H1 (cell line): ENCODE data around the gene CYLD. TPM values are rescaled to one million over a fixed set of nuclear protein-coding genes. Genes with fewer than 3 reads are reported as not detected.

ENCODE experiments used
- CREB1 ChIP-seq: IDR thresholded peaks from 2 replicates; pipeline ENCODE4 v1.6.1; 2012; ENCODE audit warnings: inconsistent platforms
- CTCF ChIP-seq, 3 experiments: IDR thresholded peaks; 1 replicate in 2 of 3; 2 replicates in 1 of 3; pipeline versions ENCODE4 v1.5.1 to v1.6.1; 2011; ENCODE audit warnings: low read length in 3 of 3, mild to moderate bottlenecking in 3 of 3, inconsistent platforms in 2 of 3, low read depth in 1 of 3, moderate library complexity in 1 of 3; ENCODE audit not compliant: insufficient read depth in 1 of 3; ENCODE audit errors: control extremely low read depth in 1 of 3
- MAX ChIP-seq: IDR thresholded peaks from 2 replicates; pipeline ENCODE4 v1.6.1; 2012; ENCODE audit warnings: inconsistent platforms
- POLR2AphosphoS5 ChIP-seq: IDR thresholded peaks from 2 replicates; pipeline ENCODE4 v1.6.1; 2011; ENCODE audit warnings: low read depth, low read length
- SIN3A ChIP-seq, 2 experiments: IDR thresholded peaks in 1 of 2; conservative IDR thresholded peaks in 1 of 2; 2 replicates each; pipeline ENCODE4 v1.6.1; 2011 to 2012; ENCODE audit warnings: low read length in 2 of 2, improper control_type of control experiment in 1 of 2, low read depth in 1 of 2, mild to moderate bottlenecking in 1 of 2
- SRF ChIP-seq: IDR thresholded peaks from 2 replicates; pipeline ENCODE4 v1.6.1; 2011; ENCODE audit warnings: mild to moderate bottlenecking, low read depth, low read length, moderate library complexity
- TAF1 ChIP-seq: IDR thresholded peaks from 2 replicates; pipeline ENCODE4 v1.6.1; 2011; ENCODE audit warnings: mild to moderate bottlenecking, low read depth, low read length
- polyA plus RNA-seq, 7 experiments: library from polyadenylated mRNA; depleted of rRNA in 3 of 7; stranded (reverse) in 5 of 7; unstranded in 2 of 7; fragments of >200 nt in 5 of 7; fragments of 200-250 nt in 2 of 7; gene quantifications; 1 replicate in 5 of 7; 2 replicates in 1 of 7; 4 replicates in 1 of 7; pipeline versions ENCODE4 v1.2.1 to v1.2.3, GENCODE V29; 2011 to 2013; ENCODE audit warnings: missing spikeins in 2 of 7, mixed read lengths in 2 of 7
- total RNA-seq: library from RNA; stranded (reverse); fragmentation: NEBNext Ultra II Directional; extraction: Animal tissue kit (Norgen Biotek cat#: 25700); gene quantifications from 2 replicates; pipeline ENCODE4 v1.2.1, GENCODE V29; 2021

Gene CYLD
- total and polyA plus RNA-seq, 2 of the 8 experiments (the other 6 are each of a cell fraction or from before 2014, with no cell fraction given) = 3.7 to 18.8 TPM

GRCh38 chr16:50835358-50836060 lies 93.6 kb downstream of the CYLD start (continued):
- TF ChIP-seq CTCF (IDR thresholded peaks at IDR 0.05; ENCODE audit: control extremely low read depth in 1 of 3, insufficient read depth in 1 of 3, low read depth in 1 of 3, low read length in 3 of 3) = no peak
- no peak for TF ChIP-seq TAF1
- no peak for TF ChIP-seq SIN3A (conservative IDR thresholded peaks at IDR 0.05 in 1 of 2, IDR thresholded peaks at IDR 0.05 in 1 of 2; ENCODE audit: low read depth in 1 of 2, low read length in 2 of 2)
- TF ChIP-seq MAX = no peak
- no peak for TF ChIP-seq CREB1
- TF ChIP-seq SRF = no peak
- TF ChIP-seq POLR2AphosphoS5 = no peak
